ENCODE results near the gene CLIP1.

Gene CLIP1

DNA sequence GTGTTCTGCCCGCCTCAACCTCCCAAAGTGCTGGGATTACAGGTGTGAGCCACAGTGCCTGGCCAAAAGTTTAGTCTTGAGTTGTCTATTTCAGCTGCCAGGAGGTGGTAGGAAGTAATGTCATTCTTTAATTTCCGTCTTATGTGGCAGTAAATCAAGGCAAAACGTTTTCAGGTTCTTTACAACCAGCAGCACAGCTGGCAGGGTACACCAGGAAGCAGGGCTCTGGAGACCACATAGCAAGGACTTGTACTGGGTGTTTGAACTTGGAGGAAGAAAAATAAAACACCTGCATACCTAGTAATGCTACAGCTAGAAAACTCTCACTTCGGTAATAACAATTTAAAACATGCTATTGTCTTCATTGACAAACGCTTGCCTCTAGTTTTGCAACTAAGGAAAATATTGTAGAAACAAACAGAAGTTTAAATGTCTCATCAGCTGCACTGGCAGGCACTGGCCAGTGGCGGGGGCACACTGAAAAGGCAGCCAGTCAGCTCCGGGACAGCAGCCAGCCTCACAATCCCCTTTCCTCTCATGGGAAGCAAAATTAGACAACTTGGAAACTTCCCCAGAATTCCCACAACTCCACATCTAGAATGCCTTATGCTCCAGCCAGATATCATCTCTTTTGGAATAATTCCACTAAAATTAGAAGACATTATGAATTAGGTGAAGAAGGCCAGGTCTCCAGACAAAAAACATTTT lies 72.2 kb downstream of the CLIP1 start:
- TF ChIP-seq, protein P1, sequence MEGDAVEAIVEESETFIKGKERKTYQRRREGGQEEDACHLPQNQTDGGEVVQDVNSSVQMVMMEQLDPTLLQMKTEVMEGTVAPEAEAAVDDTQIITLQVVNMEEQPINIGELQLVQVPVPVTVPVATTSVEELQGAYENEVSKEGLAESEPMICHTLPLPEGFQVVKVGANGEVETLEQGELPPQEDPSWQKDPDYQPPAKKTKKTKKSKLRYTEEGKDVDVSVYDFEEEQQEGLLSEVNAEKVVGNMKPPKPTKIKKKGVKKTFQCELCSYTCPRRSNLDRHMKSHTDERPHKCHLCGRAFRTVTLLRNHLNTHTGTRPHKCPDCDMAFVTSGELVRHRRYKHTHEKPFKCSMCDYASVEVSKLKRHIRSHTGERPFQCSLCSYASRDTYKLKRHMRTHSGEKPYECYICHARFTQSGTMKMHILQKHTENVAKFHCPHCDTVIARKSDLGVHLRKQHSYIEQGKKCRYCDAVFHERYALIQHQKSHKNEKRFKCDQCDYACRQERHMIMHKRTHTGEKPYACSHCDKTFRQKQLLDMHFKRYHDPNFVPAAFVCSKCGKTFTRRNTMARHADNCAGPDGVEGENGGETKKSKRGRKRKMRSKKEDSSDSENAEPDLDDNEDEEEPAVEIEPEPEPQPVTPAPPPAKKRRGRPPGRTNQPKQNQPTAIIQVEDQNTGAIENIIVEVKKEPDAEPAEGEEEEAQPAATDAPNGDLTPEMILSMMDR (IDR thresholded peaks at IDR 0.05; ENCODE audit: low read depth, low read length), result peak; percentile 34
- peak; percentile 74 for DNase-seq (ENCODE audit: extremely low read depth, low read depth)

DNA sequence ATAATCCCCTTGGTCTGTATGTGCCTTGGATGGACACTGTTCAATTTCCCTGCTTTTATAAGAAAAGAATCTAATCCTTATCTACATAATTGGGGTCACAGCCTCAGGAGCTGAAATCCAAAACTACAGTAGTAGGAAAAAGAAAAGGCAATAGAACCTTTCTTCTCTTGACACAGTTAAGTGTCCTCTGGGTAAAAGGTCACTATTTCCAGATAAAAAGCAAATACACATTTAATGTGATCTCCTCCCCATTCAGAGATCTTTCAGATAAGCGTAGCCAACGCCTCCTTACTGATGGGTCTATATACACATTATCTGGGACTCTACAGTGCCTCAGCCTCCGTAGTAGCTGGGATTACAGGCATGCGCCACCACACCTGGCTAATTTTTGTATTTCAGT lies 73.4 kb downstream of the CLIP1 start:
- TF ChIP-seq, protein P1 (IDR thresholded peaks at IDR 0.05; ENCODE audit: low read depth, low read length), result no peak
- DNase-seq (ENCODE audit: extremely low read depth, low read depth), result no peak

DNA sequence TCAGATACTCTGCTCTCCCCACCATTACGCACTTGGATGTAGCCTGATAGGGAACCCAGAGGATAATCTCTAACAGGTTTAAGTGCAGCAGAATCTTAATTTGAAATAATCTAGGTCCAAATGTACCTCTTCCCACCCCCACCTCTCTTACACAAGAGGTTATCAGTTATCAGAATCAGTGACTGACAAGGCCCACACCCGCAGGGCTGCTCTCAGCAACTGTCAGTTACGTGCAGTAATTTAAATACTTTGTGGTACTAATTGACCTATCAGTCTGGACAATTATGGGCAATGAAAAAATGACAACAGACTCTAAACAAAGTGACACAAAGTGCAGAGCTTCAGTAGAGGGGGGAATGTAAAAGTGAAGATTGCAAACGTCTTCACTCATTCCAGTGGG lies 74.0 kb downstream of the CLIP1 start:
- TF ChIP-seq, protein P1 (IDR thresholded peaks at IDR 0.05; ENCODE audit: low read depth, low read length), result no peak
- no peak for DNase-seq (ENCODE audit: extremely low read depth, low read depth)

DNA sequence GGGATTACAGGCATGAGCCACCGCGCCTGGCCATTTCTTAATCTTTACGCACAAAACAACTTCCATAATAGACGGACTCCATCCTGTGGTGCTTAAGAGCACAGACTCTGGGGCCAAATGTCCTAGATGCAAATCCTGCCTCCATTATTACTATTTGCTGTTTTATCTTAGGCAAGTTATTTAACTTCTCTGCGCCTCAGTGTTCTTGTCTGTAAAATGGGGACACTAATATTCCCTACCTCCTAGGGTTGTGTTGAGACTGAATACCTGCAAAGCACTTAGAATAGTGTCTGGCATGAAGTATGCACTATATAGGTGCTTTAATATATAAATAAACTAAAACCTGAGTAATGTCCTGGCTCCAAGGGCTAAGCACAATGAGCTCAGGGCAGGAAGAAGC lies 76.4 kb downstream of the CLIP1 start:
- DNase-seq (ENCODE audit: extremely low read depth, low read depth), result no peak
- TF ChIP-seq, protein P1 (IDR thresholded peaks at IDR 0.05; ENCODE audit: low read depth, low read length), result no peak

DNA sequence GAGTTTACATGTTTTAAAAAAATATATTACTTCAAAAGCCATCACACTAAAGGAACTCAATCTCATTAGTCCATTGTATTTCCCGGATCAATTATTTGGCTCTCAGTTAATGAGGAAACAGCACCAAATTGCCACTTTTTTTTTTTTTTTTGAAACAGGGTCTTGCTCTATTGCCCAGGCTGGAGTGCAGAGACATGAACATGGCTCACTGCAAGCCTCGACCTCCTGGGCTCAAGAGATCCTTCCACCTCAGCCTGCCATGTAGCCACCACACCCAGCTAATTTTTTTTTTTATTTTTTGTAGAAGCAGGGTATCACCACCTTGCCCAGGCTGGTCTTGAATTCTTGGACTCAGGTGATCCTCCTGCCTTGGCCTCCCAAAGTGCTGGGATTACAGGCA lies 77.4 kb downstream of the CLIP1 start:
- no peak for DNase-seq (ENCODE audit: extremely low read depth, low read depth)
- TF ChIP-seq, protein P1 (IDR thresholded peaks at IDR 0.05; ENCODE audit: low read depth, low read length), result no peak

DNA sequence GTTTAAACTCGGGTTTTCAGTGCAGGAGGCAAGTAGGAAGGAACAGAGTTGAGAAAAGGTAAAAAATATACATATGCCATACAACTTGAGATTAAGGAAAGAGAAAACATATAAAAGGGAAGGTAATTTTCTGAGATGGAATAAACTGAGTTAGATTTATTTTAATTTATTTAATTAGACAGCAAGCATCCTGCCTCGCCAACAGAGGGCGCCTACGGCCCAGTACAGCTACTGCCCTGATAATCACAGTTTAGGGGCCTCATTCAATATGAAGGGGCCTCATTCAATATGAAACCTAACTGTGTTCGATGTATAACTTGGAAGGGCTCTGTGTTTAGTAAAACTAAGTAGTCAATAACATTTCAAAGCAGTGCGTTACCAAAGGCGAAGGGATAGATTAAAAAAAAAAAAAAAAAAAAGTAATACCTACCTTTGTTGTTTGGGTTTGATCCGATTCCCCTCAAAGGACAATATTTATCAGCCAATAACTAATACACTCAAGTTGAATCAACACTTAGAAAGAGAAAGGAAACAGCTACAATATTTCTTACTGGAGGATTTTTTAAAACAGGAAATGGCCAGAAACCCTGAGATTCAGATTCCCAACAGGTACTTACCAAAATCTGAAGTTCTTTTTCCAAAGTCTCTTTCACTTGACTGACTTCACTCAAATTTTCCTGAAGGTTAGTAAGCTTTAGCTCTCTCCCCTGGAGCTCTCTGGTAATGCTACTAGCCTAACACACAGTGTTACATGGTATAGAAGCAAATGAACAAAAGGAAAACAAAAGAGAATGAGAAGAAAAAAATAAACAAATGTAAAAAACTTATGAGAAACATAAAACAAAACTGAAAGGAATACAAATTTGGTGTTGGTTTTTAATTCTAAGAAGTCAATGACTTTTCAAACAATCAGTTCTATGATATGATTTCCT lies 86.2 kb downstream of the CLIP1 start:
- DNase-seq (ENCODE audit: extremely low read depth, low read depth), result no peak
- TF ChIP-seq, protein P1 (IDR thresholded peaks at IDR 0.05; ENCODE audit: low read depth, low read length), result peak; percentile 62
